GM19397 (cell line): ENCODE results near the gene ARID1A.
"Not testable (repeated sequence)": the region's sequence is repeated elsewhere in the genome, so short reads cannot be mapped to it uniquely, and the experiment has no call there.

Experiments
- ATAC-seq: cut with Tn5 transposase; IDR thresholded peaks from one replicate; pipeline ENCODE4 v1.9.1; 2021; ENCODE audit warnings: mild to moderate bottlenecking, moderate library complexity; ENCODE audit not compliant: unreplicated experiment

ARID1A gene

DNA sequence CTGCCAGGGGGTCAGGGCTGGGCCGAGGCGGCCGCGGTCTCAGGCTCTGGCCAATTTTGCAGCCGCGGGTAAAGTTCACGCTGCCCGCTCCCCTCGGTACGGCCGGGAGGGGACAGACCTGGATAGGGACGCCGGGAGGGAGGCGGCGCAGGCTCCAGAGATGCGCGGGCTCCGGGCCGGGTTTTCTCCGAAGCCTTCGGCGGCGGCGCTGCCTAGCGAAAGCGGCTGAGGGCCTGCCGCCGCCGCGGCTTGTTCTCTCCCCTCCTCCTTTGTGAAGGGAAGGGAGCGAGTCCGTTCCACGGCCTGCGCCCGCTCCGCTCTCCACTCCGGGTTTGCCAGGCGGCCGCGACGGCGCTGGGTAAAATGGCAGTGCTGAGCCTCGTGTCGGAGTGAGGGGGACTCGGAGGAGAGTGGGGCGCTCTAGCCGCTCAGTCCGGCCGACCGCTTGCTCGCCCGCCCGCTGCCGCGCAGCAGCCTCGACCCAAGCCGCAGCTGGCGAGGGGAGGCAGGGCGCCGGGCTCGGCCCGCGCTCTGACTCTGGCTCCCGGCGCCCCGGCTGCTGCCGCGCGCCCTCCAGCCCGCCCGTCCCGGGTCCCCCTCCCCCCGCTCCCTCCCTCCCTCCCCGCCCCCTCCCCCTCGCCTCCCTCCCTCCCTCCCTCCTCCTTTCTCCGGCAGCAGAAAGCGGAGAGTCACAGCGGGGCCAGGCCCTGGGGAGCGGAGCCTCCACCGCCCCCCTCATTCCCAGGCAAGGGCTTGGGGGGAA is at the start of gene ARID1A:
ARID1A (plus strand) TSS at position 660 of the 763 bp plus-strand sequence. CDS start 389 bp downstream, outside the sequence.
- ATAC-seq = peak; percentile 45

GRCh38 chr1:26664802-26665201 is 31.0 kb upstream of the ARID1A start:
- ATAC-seq = no peak

GRCh38 chr1:26666855-26667254 is 29.0 kb upstream of the ARID1A start:
- ATAC-seq = no peak

GRCh38 chr1:26668106-26668786 is 27.6 kb upstream of the ARID1A start:
- ATAC-seq = not testable (repeated sequence)

- no peak for ATAC-seq
These were observed 18.3 kb upstream of the ARID1A start for GRCh38 chr1:26677306-26678115.

DNA sequence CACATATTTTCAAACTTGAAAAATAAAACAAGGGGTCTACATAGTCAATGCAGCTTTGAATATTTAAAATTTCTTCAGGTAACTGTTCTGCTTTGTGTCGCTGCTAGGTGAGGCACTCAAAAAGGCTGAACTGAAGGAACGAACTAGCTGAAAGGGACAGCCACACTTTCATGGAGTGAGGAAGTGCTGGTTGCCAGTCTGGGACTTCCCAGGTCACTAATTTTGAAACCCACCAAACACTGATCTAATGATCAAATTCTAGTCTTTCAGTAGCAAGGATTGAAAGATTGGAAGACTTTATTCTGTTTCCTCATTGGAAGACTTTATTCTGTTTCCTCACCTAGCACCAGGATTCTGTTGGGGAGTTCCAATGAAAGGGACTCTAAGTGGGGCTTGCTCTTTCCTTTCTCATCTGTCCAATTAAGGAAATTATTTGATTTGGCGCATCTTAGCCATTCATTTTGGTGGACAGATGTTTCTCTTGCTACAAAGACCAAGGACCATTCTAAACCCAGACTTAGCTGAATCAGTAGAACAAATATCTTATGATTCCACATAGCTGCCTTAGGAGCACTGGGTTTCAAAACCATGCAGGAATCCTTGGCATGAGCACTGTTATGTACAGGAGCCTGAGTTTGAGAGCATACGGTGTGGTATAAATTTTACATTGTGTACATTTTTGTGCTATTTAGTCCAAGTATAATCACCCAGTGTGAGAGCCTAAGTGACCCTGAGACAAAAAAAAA is 10.9 kb upstream of the ARID1A start:
- ATAC-seq = no peak

- no peak for ATAC-seq
These were observed 9.0 kb upstream of the ARID1A start for GRCh38 chr1:26686795-26687194.

DNA sequence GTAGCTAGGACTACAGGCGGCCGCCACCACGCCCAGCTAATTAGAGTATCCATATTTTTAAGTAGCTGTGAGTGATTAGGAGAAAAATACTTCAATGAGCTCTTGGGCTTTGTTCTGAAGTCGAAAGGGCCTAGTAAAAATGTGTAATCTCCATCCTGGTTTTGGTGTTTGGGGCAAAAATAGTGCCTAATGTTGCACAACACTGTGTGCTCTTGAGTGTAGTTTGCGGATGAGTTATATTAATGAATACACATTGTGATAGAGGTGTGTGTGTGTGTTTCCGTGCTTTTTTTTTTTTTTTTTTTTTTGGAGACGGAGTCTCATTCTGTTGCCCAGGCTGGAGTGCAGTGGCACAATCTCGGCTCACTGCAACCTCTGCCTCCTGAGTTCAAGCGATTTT is 6.3 kb upstream of the ARID1A start:
- ATAC-seq = no peak

- ATAC-seq = no peak
These were observed 5.7 kb upstream of the ARID1A start for GRCh38 chr1:26690157-26690556.

DNA sequence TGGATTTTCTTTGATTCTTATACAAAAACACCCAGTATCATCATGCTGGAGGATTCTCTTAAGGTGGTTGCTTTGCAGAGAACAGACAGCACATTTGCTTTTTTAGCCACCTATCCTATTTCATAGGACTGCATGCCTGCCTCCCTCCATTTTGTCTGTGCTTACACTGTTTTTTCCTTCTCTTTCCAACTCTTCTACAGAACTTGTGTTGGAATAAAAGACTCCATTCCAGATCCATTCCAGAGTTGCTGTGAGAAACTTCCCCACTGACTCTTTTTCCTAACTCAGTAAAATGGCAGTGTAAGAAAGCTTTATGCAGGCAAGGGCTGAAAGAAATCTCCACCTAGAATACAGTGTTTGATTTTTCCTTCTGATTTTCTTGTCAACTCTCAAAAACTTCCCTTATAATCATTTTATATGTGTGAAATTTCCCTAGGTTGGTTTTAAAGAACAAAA is 5.2 kb upstream of the ARID1A start:
- no peak for ATAC-seq

- ATAC-seq = peak; percentile 30
These were observed 3.5 kb upstream of the ARID1A start for GRCh38 chr1:26692211-26692792.

DNA sequence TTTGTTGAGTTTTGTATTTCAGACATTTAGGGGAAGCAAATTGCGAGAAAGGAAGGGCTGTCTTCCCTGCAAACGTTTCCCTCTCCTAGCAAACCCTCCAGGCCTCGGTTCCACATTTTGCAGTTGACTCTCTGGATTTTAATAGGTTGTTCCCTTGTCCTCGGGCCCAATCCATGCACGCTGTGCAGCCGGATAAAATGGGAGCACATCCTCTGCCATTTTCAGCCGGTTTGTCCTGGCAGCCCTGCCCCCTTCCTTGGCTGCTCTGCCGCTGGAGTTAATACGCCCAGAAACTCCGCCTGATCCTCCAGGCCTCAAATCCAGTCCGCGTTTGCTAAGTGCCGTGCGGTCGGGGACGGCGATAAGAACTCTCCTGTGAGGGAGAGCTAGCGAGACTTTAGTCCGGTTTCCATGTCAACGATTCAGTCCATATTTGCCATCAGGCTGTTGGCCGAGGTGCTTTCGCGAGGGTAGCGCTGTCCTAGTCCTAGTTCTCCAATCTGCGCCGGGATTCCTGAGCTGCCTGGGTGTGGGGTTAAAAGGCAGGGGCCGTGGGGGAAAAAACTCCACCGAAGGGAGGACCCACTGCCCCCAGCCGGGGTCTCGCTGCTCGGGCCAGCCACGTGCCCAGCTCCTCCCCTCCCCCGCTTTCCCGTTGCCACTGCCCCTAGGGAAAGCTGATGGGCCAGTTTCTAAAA is 2.9 kb upstream of the ARID1A start:
- ATAC-seq = peak; percentile 19

- ATAC-seq = no peak
These were observed 1.9 kb upstream of the ARID1A start for GRCh38 chr1:26693599-26694572.

- ATAC-seq = no peak
These were observed 1.0 kb upstream of the ARID1A start for GRCh38 chr1:26694638-26695355.

DNA sequence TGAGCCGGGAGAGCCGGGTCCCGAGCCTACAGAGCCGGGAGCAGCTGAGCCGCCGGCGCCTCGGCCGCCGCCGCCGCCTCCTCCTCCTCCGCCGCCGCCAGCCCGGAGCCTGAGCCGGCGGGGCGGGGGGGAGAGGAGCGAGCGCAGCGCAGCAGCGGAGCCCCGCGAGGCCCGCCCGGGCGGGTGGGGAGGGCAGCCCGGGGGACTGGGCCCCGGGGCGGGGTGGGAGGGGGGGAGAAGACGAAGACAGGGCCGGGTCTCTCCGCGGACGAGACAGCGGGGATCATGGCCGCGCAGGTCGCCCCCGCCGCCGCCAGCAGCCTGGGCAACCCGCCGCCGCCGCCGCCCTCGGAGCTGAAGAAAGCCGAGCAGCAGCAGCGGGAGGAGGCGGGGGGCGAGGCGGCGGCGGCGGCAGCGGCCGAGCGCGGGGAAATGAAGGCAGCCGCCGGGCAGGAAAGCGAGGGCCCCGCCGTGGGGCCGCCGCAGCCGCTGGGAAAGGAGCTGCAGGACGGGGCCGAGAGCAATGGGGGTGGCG is 371 bp downstream of the ARID1A start:
- no peak for ATAC-seq

DNA sequence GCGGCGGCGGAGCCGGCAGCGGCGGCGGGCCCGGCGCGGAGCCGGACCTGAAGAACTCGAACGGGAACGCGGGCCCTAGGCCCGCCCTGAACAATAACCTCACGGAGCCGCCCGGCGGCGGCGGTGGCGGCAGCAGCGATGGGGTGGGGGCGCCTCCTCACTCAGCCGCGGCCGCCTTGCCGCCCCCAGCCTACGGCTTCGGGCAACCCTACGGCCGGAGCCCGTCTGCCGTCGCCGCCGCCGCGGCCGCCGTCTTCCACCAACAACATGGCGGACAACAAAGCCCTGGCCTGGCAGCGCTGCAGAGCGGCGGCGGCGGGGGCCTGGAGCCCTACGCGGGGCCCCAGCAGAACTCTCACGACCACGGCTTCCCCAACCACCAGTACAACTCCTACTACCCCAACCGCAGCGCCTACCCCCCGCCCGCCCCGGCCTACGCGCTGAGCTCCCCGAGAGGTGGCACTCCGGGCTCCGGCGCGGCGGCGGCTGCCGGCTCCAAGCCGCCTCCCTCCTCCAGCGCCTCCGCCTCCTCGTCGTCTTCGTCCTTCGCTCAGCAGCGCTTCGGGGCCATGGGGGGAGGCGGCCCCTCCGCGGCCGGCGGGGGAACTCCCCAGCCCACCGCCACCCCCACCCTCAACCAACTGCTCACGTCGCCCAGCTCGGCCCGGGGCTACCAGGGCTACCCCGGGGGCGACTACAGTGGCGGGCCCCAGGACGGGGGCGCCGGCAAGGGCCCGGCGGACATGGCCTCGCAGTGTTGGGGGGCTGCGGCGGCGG is 1.0 kb downstream of the ARID1A start:
- no peak for ATAC-seq

DNA sequence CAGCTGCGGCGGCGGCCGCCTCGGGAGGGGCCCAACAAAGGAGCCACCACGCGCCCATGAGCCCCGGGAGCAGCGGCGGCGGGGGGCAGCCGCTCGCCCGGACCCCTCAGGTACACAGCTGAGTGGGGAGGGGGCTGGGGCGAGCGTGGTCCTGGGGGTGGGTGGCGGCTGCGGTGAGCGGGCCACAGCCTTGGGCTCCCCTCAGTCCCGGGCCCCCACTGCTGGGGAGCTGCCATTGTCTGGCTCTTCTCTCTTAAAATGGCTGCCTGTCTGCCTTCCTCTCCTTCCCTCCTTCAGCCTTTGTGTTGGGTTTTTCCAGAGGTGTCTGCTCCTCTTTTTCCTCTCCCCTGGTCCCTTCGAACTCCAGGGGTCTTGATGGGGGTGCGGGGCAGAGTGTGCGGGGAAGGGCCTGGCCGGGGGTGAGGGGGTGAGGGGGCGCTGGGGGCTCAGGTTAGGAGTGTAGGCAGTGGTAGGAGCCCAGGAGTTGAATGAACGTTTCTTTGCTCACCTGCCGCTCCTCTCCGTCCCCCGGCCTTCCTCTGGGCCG is 1.7 kb downstream of the ARID1A start:
- no peak for ATAC-seq
